Kidney epithelial cell (primary cell): ENCODE results near the gene GPR171. TPM values are rescaled to one million over a fixed set of nuclear protein-coding genes. Genes with fewer than 3 reads are reported as not detected.
A peak's percentile ranks its signal among the peaks of the same experiment; 100 is the strongest.

Experiments
- DNase-seq: peaks from one replicate; pipeline ENCODE4 v3.0.0-alpha.2; 2010; ENCODE audit warnings: low read depth
- H3K27me3 ChIP-seq: 2 replicates; pipeline ENCODE4 v1.6.0; 2011; ENCODE audit warnings: low read length; ENCODE audit not compliant: control insufficient read depth, insufficient read depth
- H3K36me3 ChIP-seq: 2 replicates; pipeline ENCODE4 v1.5.1; 2011; ENCODE audit warnings: low read length; ENCODE audit not compliant: control insufficient read depth, insufficient read depth
- H3K4me3 ChIP-seq: 2 replicates; pipeline ENCODE4 v1.5.1; 2011; ENCODE audit warnings: low read depth, mild to moderate bottlenecking, control low read depth, low read length
- total RNA-seq: library from RNA; depleted of rRNA; stranded (reverse); fragments of >200 nt; gene quantifications from 2 replicates; pipeline ENCODE4 v1.2.3, GENCODE V29; 2015
- TF ChIP-seq, protein P1 (sequence below): IDR thresholded peaks from 2 replicates; pipeline ENCODE4 v1.5.1; 2011; ENCODE audit warnings: mild to moderate bottlenecking, moderate library complexity, low read length, control low read depth, inconsistent platforms; ENCODE audit not compliant: insufficient read depth, poor library complexity, severe bottlenecking

Gene GPR171
- total RNA-seq, 1 donor from 2014 or later, result not detected

DNA sequence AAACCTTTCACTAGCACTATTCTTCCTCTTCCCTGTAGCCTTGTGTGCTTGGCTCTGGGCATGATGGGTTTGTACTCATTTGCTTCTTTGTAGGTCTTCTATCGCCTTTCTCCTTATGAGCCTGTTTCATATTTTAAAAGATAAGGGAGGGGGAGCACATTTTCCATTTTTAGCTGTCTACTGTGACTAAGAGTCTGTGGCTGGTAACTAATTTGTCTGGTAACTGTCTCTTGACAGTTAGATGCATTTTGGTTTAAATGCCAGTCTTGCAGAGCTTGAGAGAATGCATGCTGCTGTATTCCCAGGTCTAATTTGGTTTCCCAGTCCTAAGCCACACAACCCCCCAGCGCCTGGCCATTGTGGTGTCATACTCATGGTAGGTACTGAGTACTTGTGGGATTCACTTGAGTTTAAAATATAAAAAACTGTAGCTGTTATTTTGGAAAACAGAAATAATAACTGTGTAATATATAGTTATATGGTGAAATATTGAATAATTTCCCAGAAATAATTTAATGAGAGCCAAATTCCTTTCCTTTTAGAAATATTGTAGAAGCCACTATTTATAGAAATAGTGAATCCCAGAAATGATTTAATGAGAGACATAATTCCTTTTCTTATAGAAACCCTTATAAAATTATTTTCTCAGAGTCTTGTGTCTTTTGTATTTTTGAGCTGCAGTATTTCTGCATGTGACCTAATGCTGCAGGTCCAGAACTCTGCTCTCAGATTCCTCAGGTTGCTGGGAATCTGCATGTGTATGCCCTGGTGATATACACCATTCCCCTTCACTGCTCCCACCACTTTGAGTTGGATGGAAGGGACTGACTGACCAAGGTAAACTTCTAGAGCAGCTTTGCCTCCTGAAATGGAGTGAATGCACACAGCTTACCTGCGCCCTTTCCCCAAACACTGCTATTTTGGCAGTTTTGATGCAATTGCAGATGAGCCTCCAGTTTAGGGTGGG is 13.9 kb upstream of the GPR171 start:
- DNase-seq, result no peak
- Histone ChIP-seq H3K27me3 (no peaks in the 10 kb centered on the region), H3K4me3 (no peak overlapping the region), H3K36me3 (no peaks in the 10 kb centered on the region)
- TF ChIP-seq, protein P1, sequence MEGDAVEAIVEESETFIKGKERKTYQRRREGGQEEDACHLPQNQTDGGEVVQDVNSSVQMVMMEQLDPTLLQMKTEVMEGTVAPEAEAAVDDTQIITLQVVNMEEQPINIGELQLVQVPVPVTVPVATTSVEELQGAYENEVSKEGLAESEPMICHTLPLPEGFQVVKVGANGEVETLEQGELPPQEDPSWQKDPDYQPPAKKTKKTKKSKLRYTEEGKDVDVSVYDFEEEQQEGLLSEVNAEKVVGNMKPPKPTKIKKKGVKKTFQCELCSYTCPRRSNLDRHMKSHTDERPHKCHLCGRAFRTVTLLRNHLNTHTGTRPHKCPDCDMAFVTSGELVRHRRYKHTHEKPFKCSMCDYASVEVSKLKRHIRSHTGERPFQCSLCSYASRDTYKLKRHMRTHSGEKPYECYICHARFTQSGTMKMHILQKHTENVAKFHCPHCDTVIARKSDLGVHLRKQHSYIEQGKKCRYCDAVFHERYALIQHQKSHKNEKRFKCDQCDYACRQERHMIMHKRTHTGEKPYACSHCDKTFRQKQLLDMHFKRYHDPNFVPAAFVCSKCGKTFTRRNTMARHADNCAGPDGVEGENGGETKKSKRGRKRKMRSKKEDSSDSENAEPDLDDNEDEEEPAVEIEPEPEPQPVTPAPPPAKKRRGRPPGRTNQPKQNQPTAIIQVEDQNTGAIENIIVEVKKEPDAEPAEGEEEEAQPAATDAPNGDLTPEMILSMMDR, result no peak

DNA sequence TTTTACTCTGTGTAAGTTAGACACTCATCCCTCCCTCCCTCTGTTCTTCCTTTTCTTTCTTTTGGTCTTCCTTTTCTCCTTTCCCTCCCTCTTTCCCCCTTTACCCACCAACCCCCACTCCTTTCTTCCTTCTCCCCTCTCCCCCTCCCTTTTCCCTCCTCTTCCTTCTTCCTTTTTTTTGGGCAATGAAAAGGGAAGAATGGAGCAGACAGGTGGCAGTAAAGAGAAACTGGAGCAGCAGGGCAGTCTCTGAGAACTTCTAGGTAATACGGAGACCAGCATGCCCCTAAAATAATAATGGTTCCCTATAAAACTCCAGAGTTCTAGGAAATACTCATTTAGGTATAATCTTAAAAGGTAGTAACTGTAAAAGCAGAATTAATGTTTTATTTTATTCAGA is 11.4 kb upstream of the GPR171 start:
- Histone ChIP-seq H3K4me3 (no peak overlapping the region), H3K36me3 (no peaks in the 10 kb centered on the region), H3K27me3 (no peaks in the 10 kb centered on the region)
- TF ChIP-seq, protein P1, result no peak
- no peak for DNase-seq

DNA sequence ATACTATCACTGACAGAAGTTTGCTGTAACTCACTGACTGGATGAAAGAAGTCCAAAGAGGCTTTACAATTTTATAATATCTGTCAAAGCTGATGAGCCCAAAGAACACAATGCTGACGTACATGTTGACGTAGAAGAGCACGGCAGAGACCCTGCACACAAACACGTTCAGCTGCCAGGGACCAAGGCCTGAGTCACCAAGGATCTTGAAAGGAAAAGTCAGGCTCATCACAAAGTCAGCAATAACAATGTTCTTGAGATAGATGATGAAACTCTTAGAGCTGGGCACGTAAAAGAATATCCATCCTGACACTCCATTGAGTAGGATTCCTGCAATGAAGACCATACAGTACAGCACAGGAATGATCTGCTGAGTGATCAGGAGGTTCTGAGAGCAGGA is 10.9 kb upstream of the GPR171 start:
- no peaks in the 10 kb centered on the region for H3K36me3 ChIP-seq
- H3K27me3 ChIP-seq, result no peaks in the 10 kb centered on the region
- H3K4me3 ChIP-seq, result no peak overlapping the region
- DNase-seq, result no peak
- TF ChIP-seq, protein P1, result no peak

DNA sequence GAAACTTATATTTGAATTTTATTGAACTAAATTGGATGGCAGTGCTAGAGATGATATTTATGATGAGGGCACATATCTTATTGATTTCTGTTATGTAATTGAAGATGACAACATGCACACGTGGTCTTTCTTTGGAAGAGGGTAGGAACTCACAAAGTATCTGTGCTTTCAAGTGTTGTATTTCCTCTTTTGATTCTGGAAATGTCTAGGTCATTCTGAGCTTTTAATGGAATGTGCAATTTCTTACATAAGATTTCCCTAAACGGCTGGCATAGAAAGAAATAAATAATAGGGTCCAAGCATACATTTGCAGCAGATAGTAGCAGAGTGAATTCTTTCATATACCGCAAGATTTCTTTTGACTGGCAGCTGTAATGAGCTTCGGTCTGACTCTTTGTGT is 10.1 kb upstream of the GPR171 start:
- TF ChIP-seq, protein P1, result no peak
- H3K27me3 ChIP-seq, result no peaks in the 10 kb centered on the region
- no peaks in the 10 kb centered on the region for H3K36me3 ChIP-seq
- H3K4me3 ChIP-seq, result no peak overlapping the region
- DNase-seq, result no peak

DNA sequence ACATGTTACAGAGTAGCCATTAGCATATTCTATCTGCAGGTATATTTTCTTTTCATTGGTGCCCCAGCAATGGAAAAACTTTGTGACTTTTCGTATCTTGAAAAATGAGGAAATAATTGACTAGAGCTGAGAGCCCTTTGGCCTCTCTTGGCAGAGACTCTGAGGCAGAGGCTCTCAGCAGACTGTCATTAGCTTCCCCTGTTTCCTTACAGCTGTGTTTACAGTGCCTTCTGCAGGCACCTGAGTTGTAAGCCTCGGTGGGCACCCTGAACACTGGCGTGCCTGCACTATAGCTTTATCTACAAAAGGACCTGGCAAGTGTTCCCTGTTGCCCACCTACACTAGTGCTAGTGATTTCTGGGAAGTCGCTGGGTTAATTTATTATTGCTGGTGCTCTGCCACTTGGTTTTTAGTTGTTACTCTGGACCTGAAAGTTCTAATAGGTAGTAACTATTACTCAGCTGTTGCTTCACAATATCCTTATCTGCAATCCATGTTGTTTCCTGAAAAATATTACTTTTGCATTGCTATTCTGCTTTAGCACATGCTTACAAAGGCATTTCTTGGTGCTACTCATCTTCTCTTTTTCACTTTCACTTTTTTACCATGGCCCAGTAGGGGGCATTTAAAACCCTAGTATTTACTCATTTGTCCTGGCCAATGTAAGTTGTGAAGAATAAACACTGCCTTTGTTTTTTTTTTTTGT is 7.8 kb upstream of the GPR171 start:
- no peaks in the 10 kb centered on the region for H3K36me3 ChIP-seq
- no peaks in the 10 kb centered on the region for H3K27me3 ChIP-seq
- TF ChIP-seq, protein P1, result peak; percentile 4
- DNase-seq, result no peak
- H3K4me3 ChIP-seq, result no peak overlapping the region
